MCF 10A (cell line): ENCODE data around the gene SS18L1. TPM values are rescaled to one million over a fixed set of nuclear protein-coding genes. Genes with fewer than 3 reads are reported as not detected.

Source experiments
- BruUV-seq: library from RNA; stranded (reverse); fragments of 400-500 nt; replicated peaks from 2 replicates; lab custom pipeline; 2021; lab: Mats Ljungman, UMichigan
- CTCF ChIA-PET: fragments of 300-600 bp; sonication (Branson Sonifier 250); formaldehyde crosslinking; extraction: SDS; loops from one replicate; lab custom pipeline; 2021; ENCODE audit warnings: antibody characterized with exemption, inconsistent platforms; lab: Yijun Ruan, JAX
- POLR2A ChIA-PET: fragments of 300-600, 350-650 bp; sonication (Branson Sonifier 250); formaldehyde crosslinking; extraction: SDS; loops from one replicate; lab custom pipeline; 2020; ENCODE audit warnings: antibody characterized with exemption, inconsistent platforms; lab: Yijun Ruan, JAX
- DNase-seq: peaks from one replicate; pipeline ENCODE4 v3.0.0-alpha.2; 2018; ENCODE audit not compliant: unreplicated experiment
- H3K27ac Mint-ChIP-seq: one replicate; pipeline ENCODE4 v1.8.0; 2022; ENCODE audit warnings: mild to moderate bottlenecking, low read depth, mixed read lengths; ENCODE audit not compliant: unreplicated experiment
- H3K27me3 Mint-ChIP-seq: one replicate; pipeline ENCODE4 v1.8.0; 2022; ENCODE audit warnings: mixed read lengths; ENCODE audit not compliant: insufficient read depth, unreplicated experiment
- H3K36me3 Mint-ChIP-seq: one replicate; pipeline ENCODE4 v1.8.0; 2022; ENCODE audit warnings: mild to moderate bottlenecking, moderate library complexity, mixed read lengths; ENCODE audit not compliant: insufficient read depth, unreplicated experiment
- H3K4me1 Mint-ChIP-seq: one replicate; pipeline ENCODE4 v1.8.0; 2022; ENCODE audit warnings: mixed read lengths; ENCODE audit not compliant: insufficient read depth, unreplicated experiment
- H3K4me3 Mint-ChIP-seq: one replicate; pipeline ENCODE4 v1.8.0; 2022; ENCODE audit warnings: mild to moderate bottlenecking, moderate library complexity, mixed read lengths; ENCODE audit not compliant: unreplicated experiment
- H3K9me3 Mint-ChIP-seq: one replicate; pipeline ENCODE4 v1.8.0; 2022; ENCODE audit warnings: mixed read lengths; ENCODE audit not compliant: unreplicated experiment
- CTCF ChIP-seq: fragments of 200-600 bp; IDR thresholded peaks from one replicate; pipeline ENCODE4 v1.8.0; 2022; ENCODE audit warnings: antibody characterized with exemption, mild to moderate bottlenecking; ENCODE audit not compliant: unreplicated experiment
- intact Hi-C: fragments of 100-400 bp; cut with micrococcal nuclease; formaldehyde crosslinking; loops from 2 replicates; pipeline ENCODE4 v1.14.1; 2022
- total RNA-seq: library from RNA; stranded (reverse); gene quantifications from 2 replicates; pipeline ENCODE4 v1.2.3, GENCODE V29; 2022

SS18L1 gene
- total RNA-seq, 1 experiment from 2014 or later = 16.1 TPM

- Mint-ChIP-seq H3K27ac (no peak overlapping the region), H3K4me3 (no peak overlapping the region), H3K36me3 (peaks cover 95% of the 10 kb centered on the region), H3K9me3 (no peaks in the 10 kb centered on the region), H3K27me3 (no peaks in the 10 kb centered on the region), H3K4me1 (peaks cover 9% of the 10 kb centered on the region)
- BruUV-seq = no TSS peak
- POLR2A ChIA-PET = interaction anchor here (0.7 to 1.2 kb wide), 3 partner anchors 11 to 64 kb away, joined by 3 to 4 read pairs (median 3); no protein-coding TSS in a partner anchor
- CTCF ChIA-PET = interaction anchor here (0.5 to 0.9 kb wide), 6 partner anchors 10 to 263 kb away, joined by 3 to 5 read pairs (median 4); no protein-coding TSS in a partner anchor
- intact Hi-C loops = no loop called here
- TF ChIP-seq CTCF = no peak
- DNase-seq = no peak
Measured at GRCh38 chr20:62129731-62130531, 13.6 kb upstream of the SS18L1 start.

GRCh38 chr20:62131560-62132320 is 11.8 kb upstream of the SS18L1 start:
- CTCF ChIA-PET = no interaction called here
- no TSS peak for BruUV-seq
- Mint-ChIP-seq H3K36me3 (peaks cover 94% of the 10 kb centered on the region), H3K4me3 (no peak overlapping the region), H3K27me3 (no peaks in the 10 kb centered on the region), H3K4me1 (peaks cover 9% of the 10 kb centered on the region), H3K27ac (no peak overlapping the region), H3K9me3 (no peaks in the 10 kb centered on the region)
- TF ChIP-seq CTCF = no peak
- intact Hi-C loops = no loop called here
- POLR2A ChIA-PET = interaction anchor here (1.5 kb wide), 1 partner anchor 65 kb away, joined by 4 read pairs; no protein-coding TSS in a partner anchor
- no peak for DNase-seq

- Mint-ChIP-seq H3K4me3 (no peak overlapping the region), H3K36me3 (peaks cover 94% of the 10 kb centered on the region), H3K27ac (no peak overlapping the region), H3K4me1 (peaks cover 9% of the 10 kb centered on the region), H3K9me3 (no peaks in the 10 kb centered on the region), H3K27me3 (no peaks in the 10 kb centered on the region)
- BruUV-seq = no TSS peak
- CTCF ChIA-PET = interaction anchor here (0.7 to 4.5 kb wide), 2 partner anchors 8 to 9 kb away, joined by 3 to 25 read pairs; no protein-coding TSS in a partner anchor
- POLR2A ChIA-PET = interaction anchor here (0.8 to 1.5 kb wide), 2 partner anchors 8 to 66 kb away, joined by 3 to 4 read pairs; no protein-coding TSS in a partner anchor
- no peak for DNase-seq
- no peak for TF ChIP-seq CTCF
- intact Hi-C loops = no loop called here
Measured at GRCh38 chr20:62132421-62132820, 11.1 kb upstream of the SS18L1 start.
